ENCODE measurements around the gene MEGF9.

- TF ChIP-seq MTA3 (CRISPR knock-in tag; IDR thresholded peaks at IDR 0.05) = no peak
- TF ChIP-seq ZNF3 (CRISPR knock-in tag; IDR thresholded peaks at IDR 0.05) = no peak
- TF ChIP-seq CTCF (CRISPR knock-in tag; IDR thresholded peaks at IDR 0.05) = no peak
- no peak for TF ChIP-seq ZZZ3 (CRISPR knock-in tag; IDR thresholded peaks at IDR 0.05; ENCODE audit: borderline replicate concordance)
- TF ChIP-seq SCMH1 (CRISPR knock-in tag; IDR thresholded peaks at IDR 0.05; ENCODE audit: borderline replicate concordance) = no peak
- TF ChIP-seq STAT6 (CRISPR knock-in tag; IDR thresholded peaks at IDR 0.05; ENCODE audit: borderline replicate concordance) = no peak
- no peak for TF ChIP-seq TBP (CRISPR knock-in tag; IDR thresholded peaks at IDR 0.05)
- no peak for TF ChIP-seq CEBPB (IDR thresholded peaks at IDR 0.05; ENCODE audit: borderline replicate concordance, low read depth, low read length)
- no peak for TF ChIP-seq KDM1A (CRISPR knock-in tag; IDR thresholded peaks at IDR 0.05)
These were observed 54.6 kb downstream of the MEGF9 start for GRCh38 chr9:120659676-120660075.
